Skeletal muscle satellite cell (primary cell): ENCODE data around the gene GUCY1A2.

ENCODE experiments used
- H3K27me3 ChIP-seq: 2 replicates; pipeline ENCODE4 v1.7.0; 2013; ENCODE audit warnings: low read length; ENCODE audit not compliant: control insufficient read depth, insufficient read depth
- H3K36me3 ChIP-seq: 2 replicates; pipeline ENCODE4 v1.7.0; 2013; ENCODE audit warnings: mild to moderate bottlenecking, control low read depth, low read length; ENCODE audit not compliant: insufficient read depth
- H3K4me1 ChIP-seq: 2 replicates; pipeline ENCODE4 v1.7.0; 2013; ENCODE audit warnings: low read length; ENCODE audit not compliant: control insufficient read depth, insufficient read depth
- H3K4me2 ChIP-seq: 2 replicates; pipeline ENCODE4 v1.7.0; 2013; ENCODE audit warnings: mild to moderate bottlenecking, low read length
- H3K4me3 ChIP-seq: 2 replicates; pipeline ENCODE4 v1.7.0; 2013; ENCODE audit warnings: low read length
- H3K9ac ChIP-seq: 2 replicates; pipeline ENCODE4 v1.7.0; 2013; ENCODE audit warnings: mild to moderate bottlenecking, low read depth, low read length, moderate library complexity
- H3K9me3 ChIP-seq: replicated peaks from 2 replicates; pipeline ENCODE4 v1.7.0; 2013; ENCODE audit warnings: mild to moderate bottlenecking, control low read depth, low read length

The GUCY1A2 gene

DNA sequence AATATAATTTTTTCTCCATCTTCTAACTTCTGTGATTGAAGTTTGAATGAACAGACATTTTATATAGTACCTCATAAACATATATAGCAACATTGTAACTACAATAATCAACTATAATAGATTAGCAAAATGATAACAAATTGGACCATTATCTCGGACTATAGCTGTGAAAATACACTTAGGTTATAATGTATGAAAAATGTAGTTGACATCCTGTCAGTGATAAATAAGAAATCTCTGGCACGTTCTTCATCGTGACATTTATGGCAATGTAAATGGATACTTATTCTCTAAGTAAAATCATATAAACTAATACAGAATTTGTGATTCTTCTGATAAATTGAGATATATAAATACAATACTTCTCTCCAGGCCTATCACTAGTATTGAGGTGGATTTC lies 333.3 kb downstream of the GUCY1A2 start:
- no peak overlapping the region for H3K4me2 ChIP-seq
- H3K9me3 ChIP-seq, result no peaks in the 10 kb centered on the region
- H3K36me3 ChIP-seq, result no peaks in the 10 kb centered on the region
- no peaks in the 10 kb centered on the region for H3K27me3 ChIP-seq
- no peak overlapping the region for H3K9ac ChIP-seq
- H3K4me3 ChIP-seq, result no peak overlapping the region
- H3K4me1 ChIP-seq, result no peaks in the 10 kb centered on the region

DNA sequence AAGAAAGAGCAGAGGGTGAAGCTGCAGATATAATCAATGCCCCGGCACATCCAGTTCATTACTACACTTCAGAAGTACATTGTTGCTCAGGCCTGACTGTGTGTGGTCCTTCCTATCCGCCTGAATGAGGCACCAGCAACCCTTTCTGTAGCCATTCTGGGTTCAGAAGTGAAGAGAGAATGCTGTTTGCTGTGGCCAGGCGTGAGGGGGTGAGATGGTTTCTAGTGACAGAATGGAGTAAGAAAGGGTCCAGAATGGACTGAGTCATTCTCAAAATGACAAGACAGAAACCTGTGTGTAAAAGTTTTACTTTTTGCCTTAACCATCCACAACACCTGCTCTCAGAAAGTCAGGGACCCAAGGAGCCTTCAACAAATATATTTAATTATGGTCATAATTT lies 334.8 kb downstream of the GUCY1A2 start:
- Histone ChIP-seq H3K4me2 (no peak overlapping the region), H3K27me3 (no peaks in the 10 kb centered on the region), H3K9me3 (no peaks in the 10 kb centered on the region), H3K36me3 (no peaks in the 10 kb centered on the region), H3K4me1 (no peaks in the 10 kb centered on the region), H3K4me3 (no peak overlapping the region), H3K9ac (no peak overlapping the region)

DNA sequence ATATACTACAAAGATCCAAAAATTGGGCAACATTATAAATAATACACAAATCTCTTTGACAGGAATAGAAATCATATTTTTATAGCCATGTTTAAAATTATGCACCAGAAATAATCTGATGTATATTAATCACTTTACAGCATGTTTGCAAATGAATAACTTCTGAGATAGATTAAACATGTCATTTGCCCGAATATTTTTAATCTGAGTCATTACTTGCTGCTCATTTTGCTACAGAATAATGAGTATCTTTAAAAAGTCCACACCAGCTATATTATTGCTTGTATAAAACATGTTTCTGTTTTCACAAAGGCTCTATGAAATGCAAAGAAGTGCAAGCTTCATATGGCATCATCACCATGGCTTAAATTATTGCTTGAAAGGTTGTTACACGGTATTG lies 336.8 kb downstream of the GUCY1A2 start:
- H3K4me3 ChIP-seq, result no peak overlapping the region
- no peaks in the 10 kb centered on the region for H3K4me1 ChIP-seq
- H3K9ac ChIP-seq, result no peak overlapping the region
- H3K4me2 ChIP-seq, result no peak overlapping the region
- no peaks in the 10 kb centered on the region for H3K36me3 ChIP-seq
- H3K27me3 ChIP-seq, result no peaks in the 10 kb centered on the region
- no peaks in the 10 kb centered on the region for H3K9me3 ChIP-seq

DNA sequence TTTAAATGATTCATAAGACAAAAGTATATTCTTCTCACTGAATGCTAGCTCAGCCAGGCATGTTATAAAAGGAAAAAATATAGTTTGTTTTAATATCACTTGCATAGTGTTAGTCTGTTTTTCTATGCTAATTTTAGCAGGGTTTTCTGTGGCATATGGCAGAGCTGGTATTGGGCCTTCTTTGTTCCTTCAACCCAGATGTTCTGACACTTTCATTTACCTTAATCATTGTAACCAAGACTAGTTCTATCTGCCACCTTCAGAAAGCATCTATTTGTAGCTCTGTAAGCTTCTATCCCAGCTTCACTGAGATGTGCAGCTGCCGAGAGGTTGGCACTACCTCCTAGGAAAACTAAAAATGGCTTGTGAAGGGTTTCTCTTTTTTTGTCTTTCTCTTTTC lies 338.7 kb downstream of the GUCY1A2 start:
- Histone ChIP-seq H3K9me3 (no peaks in the 10 kb centered on the region), H3K9ac (no peak overlapping the region), H3K27me3 (no peaks in the 10 kb centered on the region), H3K4me2 (no peak overlapping the region), H3K4me1 (no peaks in the 10 kb centered on the region), H3K4me3 (no peak overlapping the region), H3K36me3 (no peaks in the 10 kb centered on the region)

DNA sequence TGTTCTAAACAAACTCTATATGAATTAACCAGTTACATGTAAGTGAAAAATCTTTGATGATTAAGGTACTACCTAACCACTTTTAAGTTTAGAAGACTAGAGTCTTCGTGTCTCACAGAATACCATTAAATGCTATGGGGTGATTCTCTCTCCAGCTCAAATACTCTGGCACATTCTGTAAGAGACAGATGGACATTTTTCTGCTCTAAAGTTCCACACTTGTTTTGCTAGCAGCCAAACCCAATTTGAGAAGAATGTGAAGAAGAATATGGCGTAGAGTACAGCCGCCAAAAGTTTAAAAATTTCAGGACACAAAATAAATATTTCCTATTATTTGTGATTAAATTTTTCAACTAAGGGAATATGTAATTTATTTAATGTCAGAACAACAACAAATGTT lies 339.1 kb downstream of the GUCY1A2 start:
- Histone ChIP-seq H3K4me2 (no peak overlapping the region), H3K4me1 (no peaks in the 10 kb centered on the region), H3K27me3 (no peaks in the 10 kb centered on the region), H3K9me3 (no peaks in the 10 kb centered on the region), H3K9ac (no peak overlapping the region), H3K36me3 (no peaks in the 10 kb centered on the region), H3K4me3 (no peak overlapping the region)

DNA sequence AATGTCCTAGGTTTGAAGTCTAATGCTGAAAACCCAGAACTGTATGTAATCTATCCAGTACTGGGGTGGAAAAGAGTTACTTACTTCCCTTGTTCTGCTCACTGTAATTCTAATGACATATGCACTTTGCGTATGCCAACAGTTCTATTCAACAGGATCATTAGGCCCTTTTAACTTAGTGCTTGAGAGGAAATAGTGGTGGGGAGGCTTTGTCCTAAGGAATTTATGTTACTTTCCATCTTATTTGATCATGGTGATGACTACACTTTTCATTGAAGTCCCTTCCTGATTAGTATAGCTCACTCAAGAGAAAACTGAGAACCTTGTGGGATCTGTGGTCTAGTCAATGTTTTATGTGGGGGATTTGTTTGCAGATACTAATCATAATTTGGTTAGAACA lies 348.2 kb downstream of the GUCY1A2 start:
- no peak overlapping the region for H3K4me3 ChIP-seq
- no peaks in the 10 kb centered on the region for H3K36me3 ChIP-seq
- H3K9me3 ChIP-seq, result no peaks in the 10 kb centered on the region
- H3K9ac ChIP-seq, result no peak overlapping the region
- H3K27me3 ChIP-seq, result peaks cover 6% of the 10 kb centered on the region
- H3K4me2 ChIP-seq, result no peak overlapping the region
- peaks cover 10% of the 10 kb centered on the region for H3K4me1 ChIP-seq

DNA sequence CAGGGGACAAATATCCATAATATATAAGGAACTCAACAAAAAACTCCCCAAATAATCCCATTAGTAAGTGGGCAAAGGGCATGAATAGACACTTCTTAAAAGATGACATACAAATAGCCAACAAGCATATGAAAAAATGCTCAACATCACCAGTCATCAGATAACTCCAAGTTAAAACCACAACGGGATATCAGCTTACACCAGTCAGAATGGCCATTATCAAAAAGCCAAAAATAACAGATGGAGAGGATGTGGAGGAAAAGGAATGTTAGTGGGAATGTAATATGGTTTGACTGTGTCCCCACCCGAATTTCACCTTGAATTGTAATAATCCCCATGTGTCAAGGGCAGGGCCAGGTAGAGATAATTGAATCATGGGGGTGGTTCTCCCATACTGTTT lies 350.1 kb downstream of the GUCY1A2 start:
- H3K9ac ChIP-seq, result no peak overlapping the region

DNA sequence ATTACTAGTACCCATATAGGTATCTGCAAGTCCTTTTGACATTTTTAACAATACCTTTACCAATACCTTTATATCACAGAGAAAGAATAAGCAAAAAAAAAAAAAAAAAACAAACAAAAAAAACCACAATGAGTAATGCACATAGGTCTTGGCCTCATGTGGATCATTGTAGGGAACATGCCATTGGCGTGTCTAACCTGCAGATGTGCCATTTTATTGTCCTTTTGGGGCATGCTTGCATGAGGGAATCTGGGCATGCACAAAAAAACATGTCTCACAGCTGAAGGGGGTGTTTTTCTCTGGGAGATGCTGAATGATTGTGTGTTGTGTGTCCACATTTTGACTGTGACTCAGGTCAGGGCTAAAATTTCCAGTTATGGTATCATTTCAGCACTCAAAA lies 361.6 kb downstream of the GUCY1A2 start:
- Histone ChIP-seq H3K4me3 (no peak overlapping the region), H3K4me1 (peaks cover 4% of the 10 kb centered on the region), H3K9me3 (no peaks in the 10 kb centered on the region), H3K9ac (no peak overlapping the region), H3K4me2 (no peak overlapping the region), H3K36me3 (no peaks in the 10 kb centered on the region), H3K27me3 (no peaks in the 10 kb centered on the region)

More for the DNA sequence above, 350.1 kb downstream of the GUCY1A2 start:
- Histone ChIP-seq H3K4me3 (no peak overlapping the region), H3K27me3 (peaks cover 9% of the 10 kb centered on the region), H3K9me3 (no peaks in the 10 kb centered on the region), H3K4me1 (peaks cover 10% of the 10 kb centered on the region), H3K36me3 (no peaks in the 10 kb centered on the region), H3K4me2 (no peak overlapping the region)

DNA sequence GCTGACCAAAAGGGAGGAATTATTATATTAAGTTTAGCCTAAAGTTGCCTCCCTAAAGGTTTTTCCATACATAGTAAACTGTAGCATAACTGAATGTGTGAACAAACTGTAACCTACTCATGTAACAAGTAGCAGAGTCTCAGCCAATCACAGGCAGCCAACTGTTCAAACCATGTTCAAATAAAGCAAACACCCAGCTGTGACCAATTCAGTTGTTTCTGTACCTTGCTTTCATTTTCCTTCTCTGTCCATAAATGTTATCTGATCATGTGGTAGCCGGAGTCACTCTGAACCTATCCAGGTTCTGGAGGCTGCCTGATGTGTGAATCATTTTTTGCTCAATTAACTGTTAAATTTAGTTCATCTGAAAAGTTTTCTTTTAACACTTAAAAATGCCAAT lies 373.5 kb downstream of the GUCY1A2 start:
- H3K4me1 ChIP-seq, result no peaks in the 10 kb centered on the region
- H3K36me3 ChIP-seq, result no peaks in the 10 kb centered on the region
- H3K9ac ChIP-seq, result no peak overlapping the region
- no peaks in the 10 kb centered on the region for H3K9me3 ChIP-seq
- no peak overlapping the region for H3K4me2 ChIP-seq
- H3K4me3 ChIP-seq, result no peak overlapping the region
- no peaks in the 10 kb centered on the region for H3K27me3 ChIP-seq

DNA sequence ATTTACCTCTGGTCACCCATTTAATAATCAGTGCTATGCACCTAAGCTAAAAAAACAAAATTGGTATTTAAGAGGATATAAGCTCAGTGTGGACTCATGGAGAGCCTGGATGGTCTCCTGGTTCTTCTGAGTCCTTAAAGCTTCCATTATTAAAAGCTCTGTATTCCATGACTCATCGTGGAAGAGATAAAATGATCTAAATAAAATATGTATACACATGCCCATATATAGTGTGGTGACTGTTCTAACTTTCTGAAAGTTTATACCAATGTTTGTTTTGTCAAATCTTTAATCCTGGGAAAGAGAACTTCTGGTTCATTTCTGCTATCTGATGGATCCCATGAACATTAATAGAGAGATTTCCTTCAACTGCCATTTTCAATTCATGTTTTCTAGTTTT lies 375.9 kb downstream of the GUCY1A2 start:
- H3K36me3 ChIP-seq, result no peaks in the 10 kb centered on the region
- H3K4me1 ChIP-seq, result no peaks in the 10 kb centered on the region
- no peaks in the 10 kb centered on the region for H3K9me3 ChIP-seq
- no peak overlapping the region for H3K4me3 ChIP-seq
- no peaks in the 10 kb centered on the region for H3K27me3 ChIP-seq
- H3K9ac ChIP-seq, result no peak overlapping the region
- H3K4me2 ChIP-seq, result no peak overlapping the region

DNA sequence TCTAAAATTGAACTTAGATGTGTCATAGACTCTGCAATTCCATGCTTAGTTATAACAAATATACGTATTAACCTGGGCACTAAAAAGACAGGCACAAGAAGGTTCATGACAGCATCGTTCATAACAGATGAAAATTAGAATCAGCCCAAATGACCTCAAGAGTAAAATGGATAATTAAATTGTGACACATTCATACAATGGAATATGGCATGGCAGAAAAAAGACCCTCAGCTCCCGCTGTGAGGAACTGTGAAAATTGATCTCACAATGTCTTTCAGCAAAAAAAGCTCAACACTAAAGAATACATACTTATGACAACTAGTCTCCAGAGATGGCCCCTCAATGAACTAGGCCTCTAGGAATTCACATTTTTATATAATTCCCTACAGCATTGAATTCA lies 386.0 kb downstream of the GUCY1A2 start:
- Histone ChIP-seq H3K4me3 (no peak overlapping the region), H3K9ac (no peak overlapping the region), H3K9me3 (no peaks in the 10 kb centered on the region), H3K36me3 (no peaks in the 10 kb centered on the region), H3K27me3 (no peaks in the 10 kb centered on the region), H3K4me1 (peaks cover 4% of the 10 kb centered on the region), H3K4me2 (no peak overlapping the region)

DNA sequence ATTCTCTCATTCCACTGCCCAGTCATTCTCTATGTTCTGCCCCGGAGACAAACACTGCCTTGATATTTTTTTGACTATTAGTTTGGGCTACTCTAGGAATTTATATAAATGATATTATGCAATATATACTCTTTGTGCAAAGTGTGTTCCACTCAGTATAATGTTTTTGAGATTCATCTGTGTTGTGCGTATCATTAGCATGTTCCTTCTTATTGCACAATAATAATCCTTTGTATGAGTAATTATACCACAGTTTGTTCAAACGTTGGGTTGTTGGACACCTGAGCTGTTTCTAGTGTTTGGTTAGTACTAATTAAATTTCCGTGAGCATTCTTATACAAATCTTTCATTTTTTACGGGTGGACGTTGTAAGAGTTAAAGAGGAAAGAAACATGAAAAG lies 390.6 kb downstream of the GUCY1A2 start:
- Histone ChIP-seq H3K27me3 (no peaks in the 10 kb centered on the region), H3K9me3 (no peaks in the 10 kb centered on the region), H3K4me3 (no peak overlapping the region), H3K36me3 (no peaks in the 10 kb centered on the region), H3K9ac (no peak overlapping the region), H3K4me1 (no peaks in the 10 kb centered on the region), H3K4me2 (no peak overlapping the region)
